Measurements from ENCODE around the gene TRAF5.

Gene TRAF5

DNA sequence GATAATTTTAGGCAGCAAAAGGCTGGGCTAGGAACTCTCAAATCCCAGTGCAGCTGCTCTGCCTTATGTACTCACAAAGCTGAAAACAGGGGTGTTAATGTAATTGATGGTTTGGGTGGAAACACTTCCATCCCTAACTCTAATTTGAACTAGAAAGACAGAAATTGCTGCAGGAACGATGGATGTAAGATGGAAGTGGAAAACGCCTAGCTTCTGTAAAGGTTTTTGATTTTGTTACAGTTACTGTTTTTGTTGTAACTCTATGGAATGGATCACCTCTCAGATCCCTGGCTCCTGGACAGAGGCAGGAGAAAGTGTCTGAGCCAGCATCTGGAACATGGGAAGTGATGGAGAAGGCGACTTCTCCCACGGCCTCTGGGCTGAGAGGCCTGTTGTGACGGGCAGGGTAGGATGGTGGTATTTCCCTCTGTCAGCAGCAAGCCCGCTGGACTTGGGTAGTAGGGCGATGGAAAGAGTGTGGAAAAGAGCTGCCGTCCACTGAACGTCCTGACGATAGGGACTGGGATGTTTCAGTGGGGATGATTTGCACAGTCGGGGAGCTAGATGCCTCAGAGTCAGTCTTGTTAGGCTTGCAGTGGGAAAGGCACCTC, 1.6 kb downstream of the TRAF5 start:
- DNase-seq (ENCODE audit: low spot score): no peak
- Histone ChIP-seq H3K27ac (peak overlapping the region; percentile 86 to 96), H3K4me3 (peak overlapping the region; percentile 92)
- TF ChIP-seq, protein P1, sequence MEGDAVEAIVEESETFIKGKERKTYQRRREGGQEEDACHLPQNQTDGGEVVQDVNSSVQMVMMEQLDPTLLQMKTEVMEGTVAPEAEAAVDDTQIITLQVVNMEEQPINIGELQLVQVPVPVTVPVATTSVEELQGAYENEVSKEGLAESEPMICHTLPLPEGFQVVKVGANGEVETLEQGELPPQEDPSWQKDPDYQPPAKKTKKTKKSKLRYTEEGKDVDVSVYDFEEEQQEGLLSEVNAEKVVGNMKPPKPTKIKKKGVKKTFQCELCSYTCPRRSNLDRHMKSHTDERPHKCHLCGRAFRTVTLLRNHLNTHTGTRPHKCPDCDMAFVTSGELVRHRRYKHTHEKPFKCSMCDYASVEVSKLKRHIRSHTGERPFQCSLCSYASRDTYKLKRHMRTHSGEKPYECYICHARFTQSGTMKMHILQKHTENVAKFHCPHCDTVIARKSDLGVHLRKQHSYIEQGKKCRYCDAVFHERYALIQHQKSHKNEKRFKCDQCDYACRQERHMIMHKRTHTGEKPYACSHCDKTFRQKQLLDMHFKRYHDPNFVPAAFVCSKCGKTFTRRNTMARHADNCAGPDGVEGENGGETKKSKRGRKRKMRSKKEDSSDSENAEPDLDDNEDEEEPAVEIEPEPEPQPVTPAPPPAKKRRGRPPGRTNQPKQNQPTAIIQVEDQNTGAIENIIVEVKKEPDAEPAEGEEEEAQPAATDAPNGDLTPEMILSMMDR (IDR thresholded peaks at IDR 0.05): no peak

DNA sequence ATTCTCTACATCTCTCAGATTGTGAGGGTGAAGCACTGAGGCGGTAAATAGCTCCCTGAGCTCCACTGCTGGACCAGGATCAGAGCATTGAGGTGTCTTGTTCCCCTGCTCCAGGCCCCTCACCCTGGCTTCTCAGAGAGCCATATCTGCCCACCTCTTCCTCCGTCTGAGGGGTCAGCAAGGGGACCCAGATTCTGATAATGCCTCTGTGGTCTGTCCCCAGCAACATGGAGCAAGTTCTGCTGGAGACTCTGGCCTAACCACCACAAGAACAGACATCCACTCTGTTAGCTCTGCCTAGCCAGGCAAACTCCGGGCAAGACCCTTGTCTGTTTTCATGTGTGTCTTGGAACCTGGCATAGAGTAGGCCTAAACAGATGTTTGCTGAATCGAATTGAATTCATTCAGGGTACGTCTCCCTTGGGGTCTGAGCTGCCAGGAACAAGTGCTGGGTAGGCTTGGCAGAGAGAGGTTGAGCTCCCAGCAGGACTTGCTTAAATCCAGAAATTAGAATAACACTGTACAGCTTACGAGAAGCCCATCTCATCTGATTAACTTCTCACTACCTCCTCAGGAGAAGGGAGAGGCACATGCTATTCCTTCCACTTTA, 2.3 kb downstream of the TRAF5 start:
- peak overlapping the region; percentile 92 for H3K4me3 ChIP-seq
- H3K27ac ChIP-seq: peak overlapping the region; percentile 86 to 96
- no peak for DNase-seq (ENCODE audit: low spot score)
- TF ChIP-seq, protein P1 (IDR thresholded peaks at IDR 0.05): no peak

DNA sequence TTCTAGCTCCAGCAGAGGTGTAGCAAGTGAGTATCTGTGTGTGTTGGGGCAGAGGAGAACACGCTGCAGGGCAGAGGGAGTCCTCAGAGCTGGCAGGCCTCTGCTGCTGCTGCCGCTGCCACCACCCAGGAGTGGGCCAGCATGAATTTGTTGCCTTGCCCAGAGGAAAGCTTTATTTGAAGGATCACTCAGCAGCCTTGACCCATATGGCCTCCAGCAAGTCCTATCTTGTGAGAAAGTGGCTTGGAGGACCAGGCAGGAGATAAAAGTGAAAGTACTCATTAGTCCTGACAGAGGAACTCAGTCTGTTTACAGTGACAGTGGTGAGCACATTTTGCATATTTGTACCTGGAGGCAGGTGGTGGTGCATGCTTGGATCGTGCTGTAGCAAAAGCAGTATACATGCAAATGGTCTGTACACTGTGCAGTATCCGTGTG, 3.1 kb downstream of the TRAF5 start:
- peak overlapping the region in 1 of 2 donors; percentile 96 for H3K27ac ChIP-seq
- peak overlapping the region; percentile 92 for H3K4me3 ChIP-seq
- TF ChIP-seq, protein P1 (IDR thresholded peaks at IDR 0.05): no peak
- DNase-seq (ENCODE audit: low spot score): no peak

DNA sequence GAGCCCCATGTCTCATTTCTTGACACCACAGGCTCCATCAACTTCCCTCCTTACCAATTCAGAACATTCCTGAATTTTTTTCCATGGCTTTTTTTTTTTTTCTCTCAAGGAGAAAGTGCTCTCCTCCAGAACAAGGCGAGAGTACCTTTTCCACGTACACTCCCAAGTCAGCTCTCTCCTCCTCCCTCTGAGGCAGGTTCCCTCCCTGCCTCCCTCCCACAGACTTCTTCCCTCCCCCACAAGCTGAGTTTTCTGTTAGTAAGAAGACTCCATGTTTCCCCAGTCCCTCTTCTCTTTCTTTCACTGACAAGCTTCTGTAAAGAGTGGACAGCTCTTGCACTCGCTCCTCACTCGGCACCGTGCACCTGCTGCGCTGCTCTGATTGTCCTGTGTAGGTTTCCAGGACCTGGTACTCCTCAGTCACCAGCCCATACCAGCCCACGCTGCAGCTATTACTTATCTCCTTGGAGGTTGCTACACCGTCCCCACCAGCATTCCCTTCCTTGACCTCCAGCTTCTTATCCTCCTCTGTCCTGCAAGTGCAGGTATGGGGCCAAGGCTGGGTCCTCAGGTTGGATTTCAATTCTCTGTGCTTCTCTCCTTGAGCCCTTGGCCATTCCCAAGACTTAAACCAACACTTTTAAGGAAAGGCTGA, 3.8 kb downstream of the TRAF5 start:
- DNase-seq (ENCODE audit: low spot score): no peak
- TF ChIP-seq, protein P1 (IDR thresholded peaks at IDR 0.05): no peak
- H3K27ac ChIP-seq: no peak overlapping the region
- no peak overlapping the region for H3K4me3 ChIP-seq

DNA sequence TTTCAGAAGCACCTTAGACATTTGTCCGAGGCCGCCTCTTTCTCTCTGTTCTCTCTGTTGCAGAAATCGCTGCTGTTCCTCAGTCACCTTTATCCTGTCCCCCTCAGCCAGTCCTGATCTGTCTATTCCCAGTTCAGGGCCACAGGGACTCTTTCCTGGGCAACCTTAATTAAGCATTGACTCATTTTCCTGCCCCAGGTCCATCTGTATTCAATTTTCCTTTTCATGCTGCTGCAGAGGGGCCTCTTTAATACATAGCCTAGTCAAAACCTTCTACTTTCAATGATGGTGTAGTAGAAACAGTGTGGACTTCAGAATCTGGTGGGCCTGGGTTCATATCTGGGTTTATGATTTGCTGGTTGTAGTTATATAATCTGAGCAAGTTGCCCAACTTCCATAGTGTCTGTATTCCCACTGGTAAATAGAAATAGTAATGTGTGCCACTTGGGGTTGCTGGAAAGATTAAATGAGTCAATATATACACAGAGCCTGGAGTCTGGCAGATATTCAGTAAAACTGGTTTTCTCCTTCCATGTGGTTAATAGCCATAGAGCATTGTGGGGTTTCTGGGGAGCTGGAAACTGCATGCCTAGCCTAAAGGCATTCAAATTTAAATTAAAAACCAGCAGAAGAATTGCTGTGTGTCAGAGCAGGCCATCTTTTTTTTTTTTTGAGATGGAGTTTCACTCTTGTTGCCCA, 4.5 kb downstream of the TRAF5 start:
- Histone ChIP-seq H3K4me3 (no peak overlapping the region), H3K27ac (no peak overlapping the region)
- TF ChIP-seq, protein P1 (IDR thresholded peaks at IDR 0.05): no peak
- DNase-seq (ENCODE audit: low spot score): no peak

DNA sequence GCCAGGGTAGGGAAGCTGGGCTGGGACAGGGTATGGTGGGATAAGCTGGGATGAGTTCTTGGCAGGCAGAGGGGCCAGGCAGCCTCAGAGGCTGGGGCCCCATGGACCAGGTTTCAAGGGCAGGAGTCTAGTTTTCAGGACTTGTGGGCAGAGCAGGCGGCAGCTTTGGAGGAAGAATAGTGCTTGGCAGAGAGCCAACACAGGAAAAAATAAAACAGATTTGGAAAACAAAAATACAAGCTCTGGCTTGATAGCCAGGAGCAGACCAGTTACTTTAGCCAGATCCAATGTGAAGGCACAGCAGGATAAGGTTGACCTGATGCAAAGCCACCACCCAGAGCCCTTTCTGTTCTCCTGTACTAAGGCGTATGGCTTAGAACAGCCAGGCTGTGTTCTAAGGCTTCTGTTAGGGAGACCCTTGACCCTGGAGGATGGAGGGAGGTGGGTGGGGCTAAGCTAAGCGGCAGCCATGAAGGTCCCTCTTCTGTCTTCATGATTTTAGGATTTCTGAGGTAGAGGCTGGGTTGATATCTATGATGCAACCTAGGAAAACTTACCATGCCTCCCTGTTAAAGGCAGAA, 5.5 kb downstream of the TRAF5 start:
- Histone ChIP-seq H3K4me3 (peak overlapping the region; percentile 23), H3K27ac (no peak overlapping the region)
- TF ChIP-seq, protein P1 (IDR thresholded peaks at IDR 0.05): no peak
- DNase-seq (ENCODE audit: low spot score): no peak

Data from coronary artery (tissue), 2 donors.